NB4 (cell line): ENCODE data around the gene CBLN3.

ENCODE experiments used
- CTCF ChIP-seq: IDR thresholded peaks from one replicate; pipeline ENCODE4 v1.5.1; 2012; ENCODE audit warnings: low read depth, low read length
- POLR2A ChIP-seq: IDR thresholded peaks from 2 replicates; pipeline ENCODE4 v1.6.1; 2011; ENCODE audit warnings: mild to moderate bottlenecking; ENCODE audit not compliant: insufficient read length; ENCODE audit errors: extremely low read depth
- TF ChIP-seq, protein P1 (sequence below): IDR thresholded peaks from 2 replicates; pipeline ENCODE4 v1.6.1; 2011; ENCODE audit warnings: low read depth, low read length

DNA sequence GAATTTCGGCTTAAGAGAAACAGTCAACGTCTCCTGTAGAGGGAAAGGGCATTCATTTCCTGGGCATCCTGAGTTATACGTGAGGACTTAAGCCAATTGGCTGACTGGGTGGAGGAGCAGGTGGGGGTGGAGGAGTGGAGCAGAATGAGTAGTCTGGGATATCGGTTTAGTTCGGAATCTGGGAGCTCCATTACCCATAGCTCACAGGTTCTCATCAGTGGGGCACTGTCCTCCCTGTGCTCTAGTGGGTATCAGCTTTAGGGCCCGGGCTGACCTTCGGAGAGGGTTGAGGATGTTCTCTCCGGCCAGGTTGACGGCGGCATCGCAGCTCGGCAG is 12.4 kb upstream of the CBLN3 start:
- TF ChIP-seq CTCF (no peak), POLR2A (no peak)
- TF ChIP-seq, protein P1, sequence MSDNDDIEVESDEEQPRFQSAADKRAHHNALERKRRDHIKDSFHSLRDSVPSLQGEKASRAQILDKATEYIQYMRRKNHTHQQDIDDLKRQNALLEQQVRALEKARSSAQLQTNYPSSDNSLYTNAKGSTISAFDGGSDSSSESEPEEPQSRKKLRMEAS = no peak
